ENCODE measurements around the gene LHX1.

LHX1 gene

GRCh38 chr17:36937001-36937958, at the start of gene LHX1:
Gene LHX1 (plus strand): TSS chr17:36937475. CDS start chr17:36938198, 723 bp downstream.
- DNase-seq (no peak), ATAC-seq (ENCODE audit: insufficient read depth, low read depth) (no peak)
- H3K27ac ChIP-seq (ENCODE audit: low read length), result no peak within 1 kb of the TSS
- H2AFZ ChIP-seq (ENCODE audit: low read depth, low read length), result no peak within 1 kb of the TSS
- H3K4me3 ChIP-seq (ENCODE audit: low read depth in 1 of 2, low read length in 2 of 2), result no peak within 1 kb of the TSS
- H3K27me3 ChIP-seq (ENCODE audit: insufficient read depth, low read length, poor library complexity), result peaks cover 5% of the 10 kb centered on the region
- H3K36me3 ChIP-seq (ENCODE audit: insufficient read depth, low read length), result no peaks in the 10 kb centered on the region
- H3K79me2 ChIP-seq (ENCODE audit: insufficient read depth, low read length), result no peaks in the 10 kb centered on the region
- no peaks in the 10 kb centered on the region for H3K9me3 ChIP-seq (ENCODE audit: insufficient read depth, low read length, severe bottlenecking)
- no peak within 1 kb of the TSS; the same call in 1 of the 2 replicates for H3K9ac ChIP-seq (ENCODE audit: low read depth, low read length)
- H3K4me2 ChIP-seq (ENCODE audit: insufficient read depth, low read length), result no peak within 1 kb of the TSS
- no peaks in the 10 kb centered on the region for H3K4me1 ChIP-seq (ENCODE audit: insufficient read depth, low read length)
- TF ChIP-seq EZH2 (IDR thresholded peaks at IDR 0.05; ENCODE audit: borderline replicate concordance, low read depth, low read length, severe bottlenecking) (no peak), CTCF (IDR thresholded peaks at IDR 0.05; ENCODE audit: borderline replicate concordance, extremely low read depth, low read length, poor library complexity, severe bottlenecking) (no peak)
- no peaks in the 10 kb centered on the region for H4K20me1 ChIP-seq (ENCODE audit: insufficient read depth, low read length)

GRCh38 chr17:36888236-36888951, 48.9 kb upstream of the LHX1 start:
- H3K4me1 ChIP-seq (ENCODE audit: insufficient read depth, low read length), result no peaks in the 10 kb centered on the region
- no peak overlapping the region for H3K4me2 ChIP-seq (ENCODE audit: insufficient read depth, low read length)

GRCh38 chr17:36889770-36890349, 47.4 kb upstream of the LHX1 start:
- DNase-seq (no peak), ATAC-seq (ENCODE audit: insufficient read depth, low read depth) (no peak)
- no peaks in the 10 kb centered on the region for H4K20me1 ChIP-seq (ENCODE audit: insufficient read depth, low read length)
- no peak overlapping the region for H3K4me3 ChIP-seq (ENCODE audit: low read depth in 1 of 2, low read length in 2 of 2)
- no peaks in the 10 kb centered on the region for H3K79me2 ChIP-seq (ENCODE audit: insufficient read depth, low read length)
- peaks cover 13% of the 10 kb centered on the region for H3K27me3 ChIP-seq (ENCODE audit: insufficient read depth, low read length, poor library complexity)
- no peaks in the 10 kb centered on the region for H3K36me3 ChIP-seq (ENCODE audit: insufficient read depth, low read length)
- H3K27ac ChIP-seq (ENCODE audit: low read length), result no peak overlapping the region
- no peaks in the 10 kb centered on the region for H3K9me3 ChIP-seq (ENCODE audit: insufficient read depth, low read length, severe bottlenecking)
- no peak overlapping the region for H2AFZ ChIP-seq (ENCODE audit: low read depth, low read length)
- no peak overlapping the region for H3K9ac ChIP-seq (ENCODE audit: low read depth, low read length)
- no peaks in the 10 kb centered on the region for H3K4me1 ChIP-seq (ENCODE audit: insufficient read depth, low read length)
- TF ChIP-seq CTCF (IDR thresholded peaks at IDR 0.05; ENCODE audit: borderline replicate concordance, extremely low read depth, low read length, poor library complexity, severe bottlenecking) (no peak), EZH2 (IDR thresholded peaks at IDR 0.05; ENCODE audit: borderline replicate concordance, low read depth, low read length, severe bottlenecking) (no peak)
- no peak overlapping the region for H3K4me2 ChIP-seq (ENCODE audit: insufficient read depth, low read length)

More at GRCh38 chr17:36888236-36888951, 48.9 kb upstream of the LHX1 start:
- Histone ChIP-seq H3K9me3 (ENCODE audit: insufficient read depth, low read length, severe bottlenecking) (no peaks in the 10 kb centered on the region), H3K4me3 (ENCODE audit: low read depth in 1 of 2, low read length in 2 of 2) (no peak overlapping the region), H3K9ac (ENCODE audit: low read depth, low read length) (no peak overlapping the region), H3K36me3 (ENCODE audit: insufficient read depth, low read length) (no peaks in the 10 kb centered on the region), H3K79me2 (ENCODE audit: insufficient read depth, low read length) (no peaks in the 10 kb centered on the region), H4K20me1 (ENCODE audit: insufficient read depth, low read length) (no peaks in the 10 kb centered on the region), H3K27me3 (ENCODE audit: insufficient read depth, low read length, poor library complexity) (peaks cover 13% of the 10 kb centered on the region), H3K27ac (ENCODE audit: low read length) (no peak overlapping the region), H2AFZ (ENCODE audit: low read depth, low read length) (no peak overlapping the region)
- TF ChIP-seq CTCF (IDR thresholded peaks at IDR 0.05; ENCODE audit: borderline replicate concordance, extremely low read depth, low read length, poor library complexity, severe bottlenecking), result no peak
- TF ChIP-seq EZH2 (IDR thresholded peaks at IDR 0.05; ENCODE audit: borderline replicate concordance, low read depth, low read length, severe bottlenecking), result no peak
- DNase-seq (no peak), ATAC-seq (ENCODE audit: insufficient read depth, low read depth) (no peak)

Data from DND-41 (cell line).